A673 (cell line): ENCODE data around the gene IQCK.

ENCODE experiments used
- CTCF ChIP-seq: fragments of 300-800, 200-600 bp; sonication (generic); conservative IDR thresholded peaks from 2 replicates; pipeline ENCODE4 v1.5.1; 2017; ENCODE audit warnings: low read depth, mild to moderate bottlenecking, antibody characterized with exemption, low read length, moderate library complexity, mixed read lengths
- EZH2 ChIP-seq: fragments of 200-600 bp; sonication (generic); IDR thresholded peaks from 2 replicates; pipeline ENCODE4 v1.6.1; 2017; ENCODE audit warnings: borderline replicate concordance, low read depth, mild to moderate bottlenecking, mixed read lengths, antibody characterized with exemption, low read length; ENCODE audit not compliant: poor library complexity, severe bottlenecking

- no peak for TF ChIP-seq CTCF
- no peak for TF ChIP-seq EZH2
Observed at GRCh38 chr16:19741354-19741753, 23.3 kb downstream of the IQCK start.
